Endodermal cell (in vitro differentiated cells): ENCODE results near the gene FBXW11. TPM values are rescaled to one million over a fixed set of nuclear protein-coding genes. Genes with fewer than 3 reads are reported as not detected.
"Not testable (repeated sequence)": the region's sequence is repeated elsewhere in the genome, so short reads cannot be mapped to it uniquely, and the experiment has no call there.

ENCODE experiments used
- DNase-seq: peaks from one replicate; pipeline ENCODE4 v3.0.0-alpha.2; 2017
- H3K27ac ChIP-seq: 2 replicates; pipeline ENCODE4 v1.5.1; 2013; ENCODE audit warnings: mild to moderate bottlenecking, low read depth, low read length, moderate library complexity
- H3K27me3 ChIP-seq: 2 replicates; pipeline ENCODE4 v1.6.1; 2013; ENCODE audit warnings: mild to moderate bottlenecking, low read length, moderate library complexity; ENCODE audit not compliant: insufficient read depth, control insufficient read depth, poor library complexity, severe bottlenecking
- H3K36me3 ChIP-seq: 2 replicates; pipeline ENCODE4 v1.7.0; 2013; ENCODE audit warnings: mild to moderate bottlenecking, low read length, moderate library complexity; ENCODE audit not compliant: control insufficient read depth, insufficient read depth
- H3K4me1 ChIP-seq: one replicate; pipeline ENCODE4 v1.7.0; 2013; ENCODE audit warnings: low read length; ENCODE audit not compliant: control insufficient read depth, insufficient read depth
- H3K4me3 ChIP-seq: 2 replicates; pipeline ENCODE4 v1.5.1; 2013; ENCODE audit warnings: mild to moderate bottlenecking, low read length, moderate library complexity
- H3K9ac ChIP-seq: 2 replicates; pipeline ENCODE4 v1.6.1; 2013; ENCODE audit warnings: mild to moderate bottlenecking, low read length, moderate library complexity; ENCODE audit not compliant: poor library complexity, severe bottlenecking; ENCODE audit errors: extremely low read depth
- H3K9me3 ChIP-seq: 2 replicates; pipeline ENCODE4 v1.6.1; 2013; ENCODE audit warnings: mild to moderate bottlenecking, low read length, moderate library complexity; ENCODE audit not compliant: control insufficient read depth
- H3K27ac Mint-ChIP-seq: 2 replicates; pipeline ENCODE4 v1.8.0; 2020; ENCODE audit warnings: mixed read lengths
- H3K27me3 Mint-ChIP-seq: 2 replicates; pipeline ENCODE4 v1.8.0; 2021; ENCODE audit warnings: mild to moderate bottlenecking, mixed read lengths; ENCODE audit not compliant: insufficient read depth
- H3K36me3 Mint-ChIP-seq: 2 replicates; pipeline ENCODE4 v1.8.0; 2020; ENCODE audit warnings: low read depth, mixed read lengths
- H3K4me1 Mint-ChIP-seq: 2 replicates; pipeline ENCODE4 v1.8.0; 2020; ENCODE audit warnings: mixed read lengths
- H3K4me3 Mint-ChIP-seq: 2 replicates; pipeline ENCODE4 v1.8.0; 2020; ENCODE audit warnings: mild to moderate bottlenecking, moderate library complexity, mixed read lengths
- H3K9me3 Mint-ChIP-seq: 2 replicates; pipeline ENCODE4 v1.8.0; 2020; ENCODE audit warnings: mild to moderate bottlenecking, mixed read lengths
- WGBS, 2 experiments: methylation state at CpG; one replicate each; pipeline versions ENCODE4 v1.1.5 to v1.1.7; 2013; ENCODE audit warnings: missing lambda C conversion rate in 2 of 2, mixed read lengths in 1 of 2; ENCODE audit not compliant: insufficient coverage in 1 of 2, insufficient read length in 1 of 2; 5-methylcytosine and 5-hydroxymethylcytosine counted together
- total RNA-seq, 2 donors: library from RNA; stranded (reverse); fragmentation: NEBNext Ultra II Directional in 1 of 2; extraction: Animal tissue kit (Norgen Biotek cat#: 25700) in 1 of 2; gene quantifications; 2 replicates in 1 of 2; 3 replicates in 1 of 2; pipeline ENCODE4 v1.2.1, GENCODE V29; 2021
- TF ChIP-seq, protein P1 (sequence below): fragments of 200-600 bp; sonication (generic); conservative IDR thresholded peaks from 2 replicates; pipeline ENCODE4 v1.5.0; 2021; ENCODE audit warnings: antibody characterized with exemption, mild to moderate bottlenecking

FBXW11 gene
- total RNA-seq, 2 donors from 2014 or later, result 42.2 to 49.4 TPM

DNA sequence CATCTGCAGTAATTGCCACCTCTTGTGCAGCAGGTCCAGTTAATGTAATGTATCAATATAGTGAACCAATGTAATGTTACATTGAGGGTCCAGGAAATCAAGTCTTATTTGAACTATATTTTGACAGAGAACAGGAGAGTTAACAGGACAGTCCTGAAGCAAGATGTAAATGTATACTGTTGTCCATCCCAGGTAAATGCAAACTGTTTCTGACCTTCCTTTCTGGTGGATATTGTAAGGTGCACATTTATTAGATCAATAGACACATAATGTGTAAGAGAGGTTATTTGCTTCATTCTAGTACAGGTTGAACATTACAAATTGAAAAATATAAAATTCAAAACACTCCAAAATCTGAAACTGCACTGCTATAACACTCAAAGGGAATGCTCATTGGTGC, 23.4 kb upstream of the FBXW11 start:
- no peak for DNase-seq

DNA sequence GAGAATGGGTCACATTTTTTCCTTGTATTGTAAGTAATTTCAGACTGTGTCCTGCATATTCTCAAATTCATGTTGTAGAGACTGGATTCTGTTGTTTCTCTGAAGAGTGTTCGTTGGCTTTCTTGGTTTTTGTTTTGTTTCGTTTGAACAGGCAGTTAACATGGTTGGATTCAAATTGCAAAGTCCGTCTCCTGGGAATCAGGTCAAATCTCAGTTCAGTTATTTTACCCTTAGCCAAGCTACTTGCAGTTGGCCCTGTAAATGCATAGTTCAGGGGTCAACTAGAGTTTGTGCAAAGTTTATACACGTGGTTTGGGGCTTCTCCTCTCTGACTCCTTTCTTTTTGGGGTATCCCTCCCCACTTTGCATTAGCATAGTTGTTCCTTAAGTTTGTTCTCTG, 21.7 kb upstream of the FBXW11 start:
- H3K27me3 ChIP-seq, result no peaks in the 10 kb centered on the region
- Mint-ChIP-seq H3K36me3 (peaks cover 4% of the 10 kb centered on the region), H3K27me3 (no peaks in the 10 kb centered on the region), H3K27ac (no peak overlapping the region), H3K4me3 (no peak overlapping the region), H3K4me1 (no peaks in the 10 kb centered on the region), H3K9me3 (peaks cover 27% of the 10 kb centered on the region)
- H3K4me1 ChIP-seq, result no peaks in the 10 kb centered on the region
- no peak for DNase-seq
- no peak overlapping the region for H3K9ac ChIP-seq
- H3K9me3 ChIP-seq, result peaks cover 23% of the 10 kb centered on the region
- TF ChIP-seq, protein P1, sequence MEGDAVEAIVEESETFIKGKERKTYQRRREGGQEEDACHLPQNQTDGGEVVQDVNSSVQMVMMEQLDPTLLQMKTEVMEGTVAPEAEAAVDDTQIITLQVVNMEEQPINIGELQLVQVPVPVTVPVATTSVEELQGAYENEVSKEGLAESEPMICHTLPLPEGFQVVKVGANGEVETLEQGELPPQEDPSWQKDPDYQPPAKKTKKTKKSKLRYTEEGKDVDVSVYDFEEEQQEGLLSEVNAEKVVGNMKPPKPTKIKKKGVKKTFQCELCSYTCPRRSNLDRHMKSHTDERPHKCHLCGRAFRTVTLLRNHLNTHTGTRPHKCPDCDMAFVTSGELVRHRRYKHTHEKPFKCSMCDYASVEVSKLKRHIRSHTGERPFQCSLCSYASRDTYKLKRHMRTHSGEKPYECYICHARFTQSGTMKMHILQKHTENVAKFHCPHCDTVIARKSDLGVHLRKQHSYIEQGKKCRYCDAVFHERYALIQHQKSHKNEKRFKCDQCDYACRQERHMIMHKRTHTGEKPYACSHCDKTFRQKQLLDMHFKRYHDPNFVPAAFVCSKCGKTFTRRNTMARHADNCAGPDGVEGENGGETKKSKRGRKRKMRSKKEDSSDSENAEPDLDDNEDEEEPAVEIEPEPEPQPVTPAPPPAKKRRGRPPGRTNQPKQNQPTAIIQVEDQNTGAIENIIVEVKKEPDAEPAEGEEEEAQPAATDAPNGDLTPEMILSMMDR, result no peak
- H3K36me3 ChIP-seq, result no peaks in the 10 kb centered on the region
- WGBS, 2 experiments, result 86 to 91% methylated on average over 4 of the region's 4 CpGs
- H3K4me3 ChIP-seq, result no peak overlapping the region
- no peak overlapping the region for H3K27ac ChIP-seq

More for the DNA sequence above, 23.4 kb upstream of the FBXW11 start:
- Histone ChIP-seq H3K4me3 (no peak overlapping the region), H3K27me3 (no peaks in the 10 kb centered on the region), H3K27ac (no peak overlapping the region), H3K9me3 (peaks cover 23% of the 10 kb centered on the region), H3K4me1 (no peaks in the 10 kb centered on the region), H3K9ac (no peak overlapping the region), H3K36me3 (no peaks in the 10 kb centered on the region)
- Mint-ChIP-seq H3K27ac (no peak overlapping the region), H3K27me3 (no peaks in the 10 kb centered on the region), H3K9me3 (peaks cover 27% of the 10 kb centered on the region), H3K4me3 (no peak overlapping the region), H3K4me1 (no peaks in the 10 kb centered on the region), H3K36me3 (peaks cover 4% of the 10 kb centered on the region)
- TF ChIP-seq, protein P1, result no peak

DNA sequence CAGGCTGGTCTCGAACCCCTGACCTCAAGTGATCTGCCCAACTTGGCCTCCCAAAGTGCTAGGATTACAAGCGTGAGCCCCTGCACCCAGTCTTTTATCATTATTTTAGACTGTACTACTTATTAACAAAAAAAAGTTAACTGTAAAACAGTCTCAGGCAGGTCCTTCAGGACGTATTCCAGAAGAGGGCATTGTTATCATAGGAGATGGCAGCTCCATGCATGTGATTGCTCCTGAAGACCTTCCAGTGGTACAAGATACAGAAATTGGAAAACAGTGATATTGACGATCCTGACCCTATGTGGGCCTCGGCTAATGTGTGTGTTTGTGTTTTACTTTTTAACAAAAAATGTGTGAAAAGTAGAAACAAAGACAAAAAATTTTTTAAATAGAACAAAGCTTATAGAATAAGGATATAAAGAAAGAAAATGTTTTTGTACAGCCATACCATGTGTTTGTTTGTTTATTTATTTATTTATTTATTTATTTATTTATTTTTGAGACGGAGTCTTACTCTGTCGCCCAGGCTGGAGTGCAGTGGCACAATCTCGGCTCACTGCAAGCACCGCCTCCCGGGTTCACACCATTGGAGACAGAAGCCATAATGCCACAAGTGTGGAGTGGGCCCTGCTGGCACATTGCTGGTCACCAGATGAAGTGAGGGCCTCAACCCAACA, 13.8 kb upstream of the FBXW11 start:
- not testable (repeated sequence) for H3K36me3 Mint-ChIP-seq, H3K4me1 ChIP-seq

DNA sequence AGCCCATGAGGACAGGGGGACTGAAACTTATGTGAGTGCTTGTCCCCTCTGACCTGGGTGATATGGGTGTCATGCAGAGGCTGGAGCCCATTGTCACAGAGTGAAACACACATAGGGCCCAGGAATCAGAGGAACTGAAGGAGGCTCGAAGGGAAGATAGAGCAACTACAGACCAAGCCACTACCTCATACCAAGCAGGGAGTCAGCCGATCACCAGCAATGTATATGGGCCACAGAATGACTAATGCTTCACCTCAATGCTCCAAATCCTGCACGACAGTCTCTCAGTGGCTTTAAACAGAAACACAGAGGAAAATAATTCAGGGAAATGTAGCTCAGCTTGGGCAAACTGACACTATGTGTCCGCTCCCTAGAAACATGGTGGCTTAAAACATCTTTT, 8.9 kb upstream of the FBXW11 start:
- 93% methylated on average over 4 of the region's 4 CpGs for WGBS, 2 experiments
- Histone ChIP-seq H3K4me3 (no peak overlapping the region), H3K27me3 (no peaks in the 10 kb centered on the region), H3K9ac (no peak overlapping the region), H3K36me3 (no peaks in the 10 kb centered on the region), H3K27ac (no peak overlapping the region), H3K9me3 (no peaks in the 10 kb centered on the region), H3K4me1 (no peaks in the 10 kb centered on the region)
- Mint-ChIP-seq H3K27me3 (no peaks in the 10 kb centered on the region), H3K27ac (no peak overlapping the region), H3K4me3 (no peak overlapping the region), H3K36me3 (no peaks in the 10 kb centered on the region), H3K4me1 (peaks cover under 1% of the 10 kb centered on the region), H3K9me3 (no peaks in the 10 kb centered on the region)
- TF ChIP-seq, protein P1, result no peak
- no peak for DNase-seq

More for the DNA sequence above, 13.8 kb upstream of the FBXW11 start:
- H3K36me3 ChIP-seq, H3K27me3 Mint-ChIP-seq, DNase-seq, H3K9me3 ChIP-seq, H3K9ac ChIP-seq, H3K4me3 Mint-ChIP-seq, H3K27ac ChIP-seq, H3K4me1 Mint-ChIP-seq, H3K9me3 Mint-ChIP-seq, H3K27ac Mint-ChIP-seq, H3K27me3 ChIP-seq, H3K4me3 ChIP-seq: not testable (repeated sequence)
- 91 to 93% methylated on average over 7 to 10 of the region's 10 CpGs for WGBS, 2 experiments
